Neural cell (in vitro differentiated cells): ENCODE results near the gene FJX1. TPM values are rescaled to one million over a fixed set of nuclear protein-coding genes. Genes with fewer than 3 reads are reported as not detected.

Experiments used
- H2AFZ ChIP-seq: fragments of 200-600, 300-800 bp; sonication (generic), shearing (Covaris generic); 2 replicates; pipeline ENCODE4 v1.6.0; 2014; ENCODE audit warnings: low read depth, mild to moderate bottlenecking, antibody characterized with exemption, low read length, moderate library complexity
- H3F3A ChIP-seq: fragments of 200-600 bp; shearing (Covaris generic); 2 replicates; pipeline ENCODE4 v1.6.1; 2016; ENCODE audit warnings: mild to moderate bottlenecking, moderate library complexity, mixed read lengths, antibody characterized with exemption, low read length; ENCODE audit not compliant: insufficient read depth, poor library complexity, severe bottlenecking
- H3K27ac ChIP-seq: fragments of 200-600, 300-800 bp; sonication (generic), shearing (Covaris generic); 2 replicates; pipeline ENCODE4 v1.5.1; 2014; ENCODE audit warnings: mild to moderate bottlenecking, low read length, moderate library complexity
- H3K27me3 ChIP-seq: fragments of 300-800, 200-600 bp; sonication (generic), shearing (Covaris generic); 2 replicates; pipeline ENCODE4 v1.6.0; 2014; ENCODE audit warnings: mild to moderate bottlenecking, low read depth, low read length, moderate library complexity; ENCODE audit not compliant: insufficient read depth
- H3K36me3 ChIP-seq: fragments of 300-800, 200-600 bp; sonication (generic), shearing (Covaris generic); 2 replicates; pipeline ENCODE4 v1.5.1; 2014; ENCODE audit warnings: mild to moderate bottlenecking, antibody characterized with exemption, low read length, moderate library complexity; ENCODE audit not compliant: insufficient read depth
- H3K4me2 ChIP-seq: fragments of 300-800, 200-600 bp; sonication (generic), shearing (Covaris generic); 2 replicates; pipeline ENCODE4 v1.6.0; 2014; ENCODE audit warnings: mild to moderate bottlenecking, low read length
- H3K4me3 ChIP-seq: fragments of 300-800, 200-600 bp; sonication (generic), shearing (Covaris generic); 2 replicates; pipeline ENCODE4 v1.5.1; 2014; ENCODE audit warnings: mild to moderate bottlenecking, low read length, moderate library complexity
- H3K79me2 ChIP-seq: fragments of 200-600 bp; shearing (Covaris generic); replicated peaks from 2 replicates; pipeline ENCODE4 v1.6.0; 2014; ENCODE audit warnings: mild to moderate bottlenecking, low read length, moderate library complexity; ENCODE audit not compliant: insufficient read depth
- H3K9ac ChIP-seq: fragments of 300-800, 200-600 bp; sonication (generic), shearing (Covaris generic); 2 replicates; pipeline ENCODE4 v1.6.1; 2016; ENCODE audit warnings: mild to moderate bottlenecking, low read length, mixed read lengths
- H3K9me2 ChIP-seq: fragments of 200-600 bp; shearing (Covaris generic); 2 replicates; pipeline ENCODE4 v1.6.1; 2016; ENCODE audit warnings: mild to moderate bottlenecking, low read length, mixed read lengths; ENCODE audit not compliant: insufficient read depth
- H3K9me3 ChIP-seq: fragments of 200-600, 300-800 bp; sonication (generic), shearing (Covaris generic); 2 replicates; pipeline ENCODE4 v1.6.1; 2016; ENCODE audit warnings: mild to moderate bottlenecking, mixed run types, low read length, moderate library complexity, mixed read lengths
- H4K20me1 ChIP-seq: fragments of 200-600 bp; shearing (Covaris generic); 2 replicates; pipeline ENCODE4 v1.6.1; 2016; ENCODE audit warnings: mild to moderate bottlenecking, mixed run types; ENCODE audit not compliant: insufficient read depth
- EP300 ChIP-seq: fragments of 450-650 bp; conservative IDR thresholded peaks from 2 replicates; pipeline ENCODE4 v1.6.1; 2014; ENCODE audit warnings: antibody characterized with exemption, mild to moderate bottlenecking, moderate library complexity; ENCODE audit not compliant: poor library complexity, severe bottlenecking
- EZH2 ChIP-seq: fragments of 200-600, 300-800 bp; shearing (Covaris generic), sonication (generic); IDR thresholded peaks from 2 replicates; pipeline ENCODE4 v1.6.1; 2014; ENCODE audit warnings: antibody characterized with exemption, low read length, borderline replicate concordance, mild to moderate bottlenecking; ENCODE audit not compliant: insufficient read depth, poor library complexity, severe bottlenecking
- MXI1 ChIP-seq: fragments of 450-650 bp; conservative IDR thresholded peaks from 2 replicates; pipeline ENCODE4 v1.6.1; 2014; ENCODE audit warnings: antibody characterized with exemption, mild to moderate bottlenecking; ENCODE audit not compliant: poor library complexity, severe bottlenecking
- POLR2AphosphoS5 ChIP-seq: IDR thresholded peaks from 2 replicates; pipeline ENCODE4 v1.6.1; 2012
- RAD21 ChIP-seq: fragments of 450-650 bp; conservative IDR thresholded peaks from 2 replicates; pipeline ENCODE4 v1.6.1; 2014; ENCODE audit warnings: antibody characterized with exemption, mild to moderate bottlenecking, moderate library complexity
- SMC3 ChIP-seq: fragments of 450-650 bp; conservative IDR thresholded peaks from 2 replicates; pipeline ENCODE4 v1.6.1; 2014; ENCODE audit warnings: antibody characterized with exemption, mild to moderate bottlenecking, moderate library complexity; ENCODE audit not compliant: poor library complexity
- TAF1 ChIP-seq: IDR thresholded peaks from 2 replicates; pipeline ENCODE4 v1.6.1; 2012; ENCODE audit warnings: low read depth
- polyA plus RNA-seq: library from polyadenylated mRNA; depleted of rRNA; stranded (reverse); fragments of >200 nt; gene quantifications from 2 replicates; pipeline ENCODE4 v1.2.3, GENCODE V29; 2014
- TF ChIP-seq, protein P1 (sequence below): IDR thresholded peaks from 2 replicates; pipeline ENCODE4 v1.6.1; 2012; ENCODE audit warnings: borderline replicate concordance

FJX1 gene
- polyA plus RNA-seq, 1 donor from 2014 or later: 56.3 TPM

DNA sequence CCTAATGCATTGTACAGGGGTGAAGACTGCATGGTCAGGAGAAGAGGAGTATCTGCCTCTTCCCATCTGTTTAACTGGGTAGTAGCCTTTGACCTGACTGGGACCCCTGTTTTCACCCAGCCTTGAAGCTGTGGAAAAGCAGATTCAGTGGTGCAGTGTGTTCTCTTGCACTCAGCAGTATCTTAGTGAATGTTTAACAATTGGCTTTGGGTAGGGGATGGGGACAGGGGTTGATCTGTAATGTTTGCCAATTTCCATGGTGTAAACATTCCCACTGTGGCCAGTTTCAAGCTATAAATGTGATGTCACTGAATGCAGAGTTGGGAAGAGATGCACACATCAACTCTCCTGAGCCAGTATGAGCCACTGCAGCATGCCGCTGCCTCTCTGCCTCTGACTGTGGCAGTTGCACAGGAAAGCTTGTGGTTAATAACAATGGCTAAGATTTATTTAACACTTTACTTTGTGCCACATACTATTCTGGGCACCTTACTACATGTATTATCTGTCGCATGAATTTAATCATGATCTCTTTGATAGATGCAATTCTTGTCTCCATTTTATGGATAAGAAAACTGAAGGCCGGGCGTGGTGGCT, 15.7 kb downstream of the FJX1 start:
- Histone ChIP-seq H3K79me2 (no peaks in the 10 kb centered on the region), H3K9me3 (no peaks in the 10 kb centered on the region), H3K36me3 (no peaks in the 10 kb centered on the region), H4K20me1 (no peaks in the 10 kb centered on the region), H3K9ac (no peak overlapping the region), H3K9me2 (no peaks in the 10 kb centered on the region), H3K27me3 (no peaks in the 10 kb centered on the region), H3F3A (no peaks in the 10 kb centered on the region), H2AFZ (no peak overlapping the region), H3K4me3 (no peak overlapping the region), H3K4me2 (no peak overlapping the region), H3K27ac (no peak overlapping the region)
- TF ChIP-seq MXI1: no peak
- TF ChIP-seq, protein P1, sequence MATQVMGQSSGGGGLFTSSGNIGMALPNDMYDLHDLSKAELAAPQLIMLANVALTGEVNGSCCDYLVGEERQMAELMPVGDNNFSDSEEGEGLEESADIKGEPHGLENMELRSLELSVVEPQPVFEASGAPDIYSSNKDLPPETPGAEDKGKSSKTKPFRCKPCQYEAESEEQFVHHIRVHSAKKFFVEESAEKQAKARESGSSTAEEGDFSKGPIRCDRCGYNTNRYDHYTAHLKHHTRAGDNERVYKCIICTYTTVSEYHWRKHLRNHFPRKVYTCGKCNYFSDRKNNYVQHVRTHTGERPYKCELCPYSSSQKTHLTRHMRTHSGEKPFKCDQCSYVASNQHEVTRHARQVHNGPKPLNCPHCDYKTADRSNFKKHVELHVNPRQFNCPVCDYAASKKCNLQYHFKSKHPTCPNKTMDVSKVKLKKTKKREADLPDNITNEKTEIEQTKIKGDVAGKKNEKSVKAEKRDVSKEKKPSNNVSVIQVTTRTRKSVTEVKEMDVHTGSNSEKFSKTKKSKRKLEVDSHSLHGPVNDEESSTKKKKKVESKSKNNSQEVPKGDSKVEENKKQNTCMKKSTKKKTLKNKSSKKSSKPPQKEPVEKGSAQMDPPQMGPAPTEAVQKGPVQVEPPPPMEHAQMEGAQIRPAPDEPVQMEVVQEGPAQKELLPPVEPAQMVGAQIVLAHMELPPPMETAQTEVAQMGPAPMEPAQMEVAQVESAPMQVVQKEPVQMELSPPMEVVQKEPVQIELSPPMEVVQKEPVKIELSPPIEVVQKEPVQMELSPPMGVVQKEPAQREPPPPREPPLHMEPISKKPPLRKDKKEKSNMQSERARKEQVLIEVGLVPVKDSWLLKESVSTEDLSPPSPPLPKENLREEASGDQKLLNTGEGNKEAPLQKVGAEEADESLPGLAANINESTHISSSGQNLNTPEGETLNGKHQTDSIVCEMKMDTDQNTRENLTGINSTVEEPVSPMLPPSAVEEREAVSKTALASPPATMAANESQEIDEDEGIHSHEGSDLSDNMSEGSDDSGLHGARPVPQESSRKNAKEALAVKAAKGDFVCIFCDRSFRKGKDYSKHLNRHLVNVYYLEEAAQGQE: no peak
- TF ChIP-seq EZH2: no peak
- no peak for TF ChIP-seq SMC3
- TF ChIP-seq POLR2AphosphoS5: no peak
- TF ChIP-seq RAD21: no peak

DNA sequence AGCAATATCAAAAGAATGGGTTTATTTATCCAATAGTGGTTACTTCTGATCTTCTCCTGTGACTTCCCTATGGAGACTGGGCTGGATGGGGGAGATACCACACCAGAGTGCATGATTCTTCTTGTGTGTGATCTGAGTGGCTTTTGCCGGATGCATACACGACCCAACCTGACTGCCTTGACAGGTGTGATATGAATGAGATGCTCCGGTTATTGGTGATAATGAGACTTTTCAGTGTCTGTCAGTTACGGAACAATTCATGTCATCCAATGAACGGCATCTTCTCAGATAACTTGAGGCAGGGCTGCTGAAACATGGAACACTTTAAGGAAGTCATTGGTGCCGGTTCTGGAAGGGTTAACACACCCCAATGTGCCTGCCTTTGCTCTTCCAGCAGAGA, 17.7 kb downstream of the FJX1 start:
- Histone ChIP-seq H4K20me1 (no peaks in the 10 kb centered on the region), H3K36me3 (no peaks in the 10 kb centered on the region), H2AFZ (no peak overlapping the region), H3K79me2 (no peaks in the 10 kb centered on the region), H3K9me2 (no peaks in the 10 kb centered on the region), H3K9me3 (no peaks in the 10 kb centered on the region), H3K4me2 (no peak overlapping the region), H3F3A (no peaks in the 10 kb centered on the region), H3K27me3 (no peaks in the 10 kb centered on the region), H3K9ac (no peak overlapping the region), H3K4me3 (peak overlapping the region; percentile 22), H3K27ac (peak overlapping the region; percentile 30)
- peak; percentile 67 for TF ChIP-seq POLR2AphosphoS5
- no peak for TF ChIP-seq MXI1
- TF ChIP-seq, protein P1: peak; percentile 41
- TF ChIP-seq EP300: peak; percentile 83
- no peak for TF ChIP-seq TAF1
